H1 (cell line): ENCODE measurements around the gene CD244. TPM values are rescaled to one million over a fixed set of nuclear protein-coding genes. Genes with fewer than 3 reads are reported as not detected.

Source experiments
- CTCF ChIA-PET: fragments of 300-600 bp; sonication (Branson Sonifier 250); formaldehyde crosslinking; loops from one replicate; lab custom pipeline; 2021; ENCODE audit not compliant: partially characterized antibody; lab: Charles Lee
- POLR2A ChIA-PET: fragments of 300-600 bp; sonication (Branson Sonifier 250); formaldehyde crosslinking; loops from one replicate; lab custom pipeline; 2021; ENCODE audit warnings: inconsistent platforms; ENCODE audit not compliant: partially characterized antibody; lab: Charles Lee
- DNase-seq, 2 experiments: peaks; one replicate each; pipeline versions ENCODE4 v3.0.0 to v3.0.0-alpha.2; 2010 to 2022; ENCODE audit warnings: low spot score in 2 of 2, low read depth in 1 of 2, mixed read lengths in 1 of 2
- FAIRE-seq: peaks from 2 replicates; lab custom pipeline; 2011; peaks lifted over from hg19 to GRCh38; lab: Jason Lieb, UNC
- H2AFZ ChIP-seq: 2 replicates; pipeline ENCODE4 v1.8.1; 2012; ENCODE audit warnings: low read length, inconsistent platforms
- H2AK5ac ChIP-seq: 2 replicates; pipeline ENCODE4 v1.6.1; 2013; ENCODE audit warnings: low read depth, low read length
- H2BK120ac ChIP-seq: replicated peaks from 2 replicates; pipeline ENCODE3; 2013; ENCODE audit warnings: low read depth, low read length, inconsistent platforms
- H2BK12ac ChIP-seq: 2 replicates; pipeline ENCODE4 v1.6.1; 2013; ENCODE audit warnings: low read depth, low read length
- H2BK15ac ChIP-seq: 2 replicates; pipeline ENCODE4 v1.6.1; 2013; ENCODE audit warnings: low read length
- H2BK20ac ChIP-seq: 2 replicates; pipeline ENCODE4 v1.6.1; 2013; ENCODE audit warnings: low read length
- H2BK5ac ChIP-seq: 2 replicates; pipeline ENCODE4 v1.6.1; 2013; ENCODE audit warnings: low read depth, low read length
- H3K14ac ChIP-seq: 2 replicates; pipeline ENCODE4 v1.6.1; 2013; ENCODE audit warnings: inconsistent platforms; ENCODE audit not compliant: insufficient read length
- H3K18ac ChIP-seq: 2 replicates; pipeline ENCODE4 v1.6.1; 2013; ENCODE audit warnings: low read length; ENCODE audit errors: extremely low read depth
- H3K23ac ChIP-seq: 2 replicates; pipeline ENCODE4 v1.6.1; 2013; ENCODE audit warnings: inconsistent platforms; ENCODE audit not compliant: insufficient read length
- H3K23me2 ChIP-seq: 2 replicates; pipeline ENCODE4 v1.6.1; 2013; ENCODE audit warnings: low read depth, low read length
- H3K27ac ChIP-seq: 2 replicates; pipeline ENCODE4 v1.6.1; 2011; ENCODE audit warnings: low read depth, low read length, inconsistent platforms
- H3K27me3 ChIP-seq, 4 experiments: replicated peaks in 1 of 4; 1 replicate in 1 of 4; 2 replicates in 3 of 4; pipeline versions ENCODE4 v1.6.1 to v1.8.1; 2011 to 2013; ENCODE audit warnings: low read length in 3 of 4, mild to moderate bottlenecking in 3 of 4, inconsistent platforms in 2 of 4, mixed read lengths in 2 of 4, moderate library complexity in 1 of 4; ENCODE audit not compliant: control insufficient read depth in 3 of 4, insufficient read depth in 3 of 4; ENCODE audit errors: extremely low read depth in 1 of 4
- H3K36me3 ChIP-seq, 4 experiments: 2 replicates each; pipeline versions ENCODE4 v1.6.1 to v1.8.1; 2011 to 2013; ENCODE audit warnings: mild to moderate bottlenecking in 4 of 4, low read length in 3 of 4, moderate library complexity in 2 of 4, control low read depth in 1 of 4, inconsistent platforms in 1 of 4; ENCODE audit not compliant: insufficient read depth in 4 of 4, control insufficient read depth in 2 of 4
- H3K4ac ChIP-seq: replicated peaks from 2 replicates; pipeline ENCODE3; 2013; ENCODE audit warnings: low read length, low read depth, mixed read lengths, inconsistent platforms; ENCODE audit not compliant: insufficient read length
- H3K4me1 ChIP-seq, 4 experiments: replicated peaks in 1 of 4; 1 replicate in 1 of 4; 2 replicates in 3 of 4; pipeline versions ENCODE4 v1.6.1 to v1.8.1; 2011 to 2013; ENCODE audit warnings: low read length in 3 of 4, inconsistent platforms in 2 of 4, mixed read lengths in 1 of 4; ENCODE audit not compliant: insufficient read depth in 4 of 4, control insufficient read depth in 3 of 4
- H3K4me2 ChIP-seq, 2 experiments: 2 replicates each; pipeline versions ENCODE4 v1.6.1 to v1.8.1; 2011 to 2013; ENCODE audit warnings: low read depth in 2 of 2, low read length in 2 of 2, control low read depth in 1 of 2, inconsistent platforms in 1 of 2, mild to moderate bottlenecking in 1 of 2; ENCODE audit not compliant: insufficient read depth in 1 of 2
- H3K4me3 ChIP-seq, 4 experiments: fragments of 200-600, 300-600 bp in 1 of 4; sonication (generic), shearing (Covaris generic), sonication (Bioruptor Twin) in 1 of 4; 2 replicates each; pipeline versions ENCODE4 v1.5.1 to v1.8.1; 2011 to 2016; ENCODE audit warnings: low read length in 4 of 4, low read depth in 3 of 4, control low read depth in 2 of 4, inconsistent platforms in 2 of 4, mild to moderate bottlenecking in 2 of 4, mixed read lengths in 1 of 4, moderate library complexity in 1 of 4; ENCODE audit not compliant: insufficient read depth in 2 of 4; ENCODE audit errors: extremely low read depth in 1 of 4
- H3K56ac ChIP-seq: replicated peaks from 2 replicates; pipeline ENCODE3; 2013; ENCODE audit warnings: low read depth, mild to moderate bottlenecking, mixed read lengths, low read length, inconsistent platforms; ENCODE audit not compliant: insufficient read length
- H3K79me1 ChIP-seq: 2 replicates; pipeline ENCODE4 v1.6.1; 2013; ENCODE audit warnings: low read depth, low read length, control low read depth
- H3K79me2 ChIP-seq, 2 experiments: 2 replicates each; pipeline versions ENCODE4 v1.6.1 to v1.8.1; 2012 to 2013; ENCODE audit warnings: low read length in 2 of 2, mild to moderate bottlenecking in 2 of 2, inconsistent platforms in 1 of 2; ENCODE audit not compliant: insufficient read depth in 2 of 2, control insufficient read depth in 1 of 2
- H3K9ac ChIP-seq, 4 experiments: replicated peaks in 1 of 4; 1 replicate in 1 of 4; 2 replicates in 3 of 4; pipeline versions ENCODE4 v1.6.1 to v1.8.1; 2011 to 2013; ENCODE audit warnings: low read depth in 3 of 4, low read length in 3 of 4, control low read depth in 2 of 4, mild to moderate bottlenecking in 2 of 4, moderate library complexity in 2 of 4, inconsistent platforms in 1 of 4; ENCODE audit errors: extremely low read depth in 1 of 4
- H3K9me3 ChIP-seq, 2 experiments: 2 replicates each; pipeline versions ENCODE4 v1.6.1 to v1.8.1; 2012 to 2013; ENCODE audit warnings: mild to moderate bottlenecking in 2 of 2, moderate library complexity in 2 of 2, control low read depth in 1 of 2, inconsistent platforms in 1 of 2, low read depth in 1 of 2, low read length in 1 of 2, mixed read lengths in 1 of 2; ENCODE audit not compliant: insufficient read depth in 2 of 2
- H4K20me1 ChIP-seq, 2 experiments: replicated peaks in 1 of 2; 2 replicates each; pipeline versions ENCODE3 to v1.8.1; 2011 to 2013; ENCODE audit warnings: inconsistent platforms in 2 of 2, low read length in 2 of 2, mild to moderate bottlenecking in 1 of 2; ENCODE audit not compliant: insufficient read depth in 2 of 2, control insufficient read depth in 1 of 2
- H4K5ac ChIP-seq: 2 replicates; pipeline ENCODE4 v1.6.1; 2013; ENCODE audit warnings: low read length, low read depth, mixed read lengths, inconsistent platforms; ENCODE audit not compliant: insufficient read length
- H4K8ac ChIP-seq: 2 replicates; pipeline ENCODE4 v1.8.0; 2013; ENCODE audit warnings: mild to moderate bottlenecking, moderate library complexity, low read length, inconsistent platforms; ENCODE audit not compliant: insufficient read depth; ENCODE audit errors: extremely low read depth
- H4K91ac ChIP-seq: replicated peaks from 2 replicates; pipeline ENCODE3; 2013; ENCODE audit warnings: low read length, mixed read lengths, inconsistent platforms; ENCODE audit not compliant: insufficient read length
- E2F6 ChIP-seq: IDR thresholded peaks from 2 replicates; pipeline ENCODE4 v1.6.1; 2012; ENCODE audit warnings: inconsistent platforms
- POLR2A ChIP-seq, 2 experiments: IDR thresholded peaks; 1 replicate in 1 of 2; 2 replicates in 1 of 2; pipeline ENCODE4 v1.6.1; 2011; ENCODE audit warnings: low read depth in 2 of 2, low read length in 2 of 2, mild to moderate bottlenecking in 2 of 2; ENCODE audit errors: control extremely low read depth in 1 of 2
- SIN3A ChIP-seq, 2 experiments: IDR thresholded peaks in 1 of 2; conservative IDR thresholded peaks in 1 of 2; 2 replicates each; pipeline ENCODE4 v1.6.1; 2011 to 2012; ENCODE audit warnings: low read length in 2 of 2, improper control_type of control experiment in 1 of 2, low read depth in 1 of 2, mild to moderate bottlenecking in 1 of 2
- SIX5 ChIP-seq: IDR thresholded peaks from 2 replicates; pipeline ENCODE4 v1.6.1; 2011; ENCODE audit warnings: mild to moderate bottlenecking, low read depth, low read length
- SUZ12 ChIP-seq: fragments of 200-600 bp; sonication (generic); IDR thresholded peaks from 2 replicates; pipeline ENCODE4 v1.6.1; 2012; ENCODE audit warnings: mild to moderate bottlenecking, inconsistent platforms, low read length, moderate library complexity, mixed read lengths
- TCF12 ChIP-seq: IDR thresholded peaks from 2 replicates; pipeline ENCODE4 v1.6.1; 2011; ENCODE audit warnings: low read depth, mild to moderate bottlenecking, low read length
- WGBS, 2 experiments: shearing (Covaris generic) in 1 of 2; methylation state at CpG; one replicate each; pipeline versions ENCODE4 v1.1.6 to v1.1.7; 2013 to 2015; ENCODE audit warnings: low lambda C conversion rate in 2 of 2, mixed read lengths in 2 of 2, inconsistent platforms in 1 of 2, low coverage in 1 of 2, missing lambda C conversion rate in 1 of 2; ENCODE audit not compliant: insufficient replicate concordance in 2 of 2, insufficient coverage in 1 of 2, insufficient read length in 1 of 2; ENCODE audit errors: extremely low coverage in 1 of 2, missing lambda C conversion rate in 1 of 2; 5-methylcytosine and 5-hydroxymethylcytosine counted together
- polyA plus RNA-seq, 7 experiments: library from polyadenylated mRNA; depleted of rRNA in 3 of 7; stranded (reverse) in 5 of 7; unstranded in 2 of 7; fragments of >200 nt in 5 of 7; fragments of 200-250 nt in 2 of 7; gene quantifications; 1 replicate in 5 of 7; 2 replicates in 1 of 7; 4 replicates in 1 of 7; pipeline versions ENCODE4 v1.2.1 to v1.2.3, GENCODE V29; 2011 to 2013; ENCODE audit warnings: missing spikeins in 2 of 7, mixed read lengths in 2 of 7
- total RNA-seq: library from RNA; stranded (reverse); fragmentation: NEBNext Ultra II Directional; extraction: Animal tissue kit (Norgen Biotek cat#: 25700); gene quantifications from 2 replicates; pipeline ENCODE4 v1.2.1, GENCODE V29; 2021

CD244 gene
- total and polyA plus RNA-seq, 2 of the 8 experiments (the other 6 are each of a cell fraction or from before 2014, with no cell fraction given) = not detected

GRCh38 chr1:160891474-160891873 lies 28.8 kb upstream of the CD244 start:
- Histone ChIP-seq H3K27ac (no peak overlapping the region), H3K79me2 (no peaks in the 10 kb centered on the region), H4K8ac (no peak overlapping the region), H3K4me3 (no peak overlapping the region), H3K23me2 (no peaks in the 10 kb centered on the region; the same call in 1 of the 2 replicates), H3K18ac (no peak overlapping the region), H3K27me3 (no peaks in the 10 kb centered on the region), H3K56ac (no peak overlapping the region), H2BK5ac (no peak overlapping the region), H3K4ac (no peak overlapping the region), H2BK12ac (no peak overlapping the region), H3K4me1 (no peaks in the 10 kb centered on the region), H3K9ac (no peak overlapping the region), H3K79me1 (no peaks in the 10 kb centered on the region), H4K5ac (no peak overlapping the region), H2AFZ (no peak overlapping the region), H3K4me2 (no peak overlapping the region), H3K36me3 (no peaks in the 10 kb centered on the region; a peak in 1 of 8 replicates), H2AK5ac (no peak overlapping the region), H3K14ac (no peak overlapping the region), H4K20me1 (no peaks in the 10 kb centered on the region), H2BK120ac (no peak overlapping the region), H2BK15ac (no peak overlapping the region), H4K91ac (no peak overlapping the region), H3K9me3 (peaks cover 0 to 6% of the 10 kb centered on the region in 2 experiments; a peak in 1 of 4 replicates), H3K23ac (no peak overlapping the region), H2BK20ac (no peak overlapping the region)
- ChIA-PET CTCF (interaction anchor here (1.7 to 2.0 kb wide), 3 partner anchors 14 to 115 kb away, joined by 4 to 8 read pairs (median 4); no protein-coding TSS in a partner anchor), POLR2A (no interaction called here)
- DNase-seq = no peak
- TF ChIP-seq POLR2A (IDR thresholded peaks at IDR 0.05; ENCODE audit: control extremely low read depth in 1 of 2, low read depth in 2 of 2, low read length in 2 of 2) (no peak), SIX5 (no peak), TCF12 (no peak), SUZ12 (no peak), E2F6 (no peak), SIN3A (conservative IDR thresholded peaks at IDR 0.05 in 1 of 2, IDR thresholded peaks at IDR 0.05 in 1 of 2; ENCODE audit: low read depth in 1 of 2, low read length in 2 of 2) (no peak)
- 74% methylated on average over 2 of the region's 2 CpGs; no CpG with 5 or more reads in 1 of the 2 experiments for WGBS, 2 experiments
- no peak for FAIRE-seq
